Panc1 (cell line): Measurements from ENCODE around the gene CAGE1. TPM values are rescaled to one million over a fixed set of nuclear protein-coding genes. Genes with fewer than 3 reads are reported as not detected.
A peak's percentile ranks its signal among the peaks of the same experiment; 100 is the strongest.
"Not testable (repeated sequence)": the region's sequence is repeated elsewhere in the genome, so short reads cannot be mapped to it uniquely, and the experiment has no call there.

Experiments
- ATAC-seq: fragments of 200-7000 bp; cut with Tn5 transposase; 2 replicates; pipeline ENCODE4 v1.9.1; 2020; ENCODE audit warnings: mild to moderate bottlenecking, moderate library complexity
- BruUV-seq: library from RNA; stranded (reverse); fragments of 400-500 nt; replicated peaks from 2 replicates; lab custom pipeline; 2021; lab: Mats Ljungman, UMichigan
- CTCF ChIA-PET: fragments of 300-600 bp; sonication (Branson Sonifier 250); formaldehyde crosslinking; loops from one replicate; lab custom pipeline; 2022; ENCODE audit warnings: antibody characterized with exemption; lab: Charles Lee
- POLR2A ChIA-PET: fragments of 300-600 bp; sonication (Branson Sonifier 250); formaldehyde crosslinking; loops from one replicate; lab custom pipeline; 2022; ENCODE audit warnings: antibody characterized with exemption; lab: Charles Lee
- DNase-seq: peaks from one replicate; pipeline ENCODE4 v3.0.0-alpha.2; 2010; ENCODE audit warnings: low read depth, low spot score
- H3K27ac ChIP-seq: 2 replicates; pipeline ENCODE4 v1.5.1; 2011; ENCODE audit warnings: mild to moderate bottlenecking, low read length, inconsistent platforms
- H3K27me3 ChIP-seq: fragments of 200-500 bp; sonication (Bioruptor generic); 2 replicates; pipeline ENCODE4 v1.6.0; 2014; ENCODE audit warnings: low read length, inconsistent platforms; ENCODE audit not compliant: control insufficient read depth, insufficient read depth
- H3K36me3 ChIP-seq: fragments of 200-500 bp; sonication (Bioruptor generic); 2 replicates; pipeline ENCODE4 v1.5.1; 2014; ENCODE audit warnings: inconsistent platforms, mild to moderate bottlenecking, low read length, moderate library complexity; ENCODE audit not compliant: control insufficient read depth, insufficient read depth
- H3K4me1 ChIP-seq: 2 replicates; pipeline ENCODE4 v1.5.1; 2011; ENCODE audit warnings: inconsistent platforms, mild to moderate bottlenecking, low read length, moderate library complexity; ENCODE audit not compliant: control insufficient read depth, insufficient read depth
- H3K4me3 ChIP-seq, 2 experiments: 2 replicates each; pipeline ENCODE4 v1.5.1; 2011 to 2012; ENCODE audit warnings: low read depth in 2 of 2, low read length in 2 of 2, mild to moderate bottlenecking in 2 of 2, inconsistent platforms in 1 of 2, moderate library complexity in 1 of 2
- H3K9me3 ChIP-seq: fragments of 200-500 bp; sonication (Bioruptor generic); 2 replicates; pipeline ENCODE4 v1.5.1; 2014; ENCODE audit warnings: low read depth, mild to moderate bottlenecking, inconsistent platforms, low read length, moderate library complexity; ENCODE audit not compliant: control insufficient read depth, insufficient read depth
- CTCF ChIP-seq: fragments of 450-650 bp; IDR thresholded peaks from 2 replicates; pipeline ENCODE4 v1.5.1; 2017; ENCODE audit warnings: mild to moderate bottlenecking
- POLR2AphosphoS5 ChIP-seq: IDR thresholded peaks from 2 replicates; pipeline ENCODE4 v1.6.1; 2012; ENCODE audit warnings: mild to moderate bottlenecking, low read depth, low read length, moderate library complexity
- REST ChIP-seq, 2 experiments: IDR thresholded peaks; 2 replicates each; pipeline ENCODE4 v1.6.1; 2011 to 2012; ENCODE audit warnings: low read depth in 2 of 2, control low read depth in 1 of 2, low read length in 1 of 2, mild to moderate bottlenecking in 1 of 2, moderate library complexity in 1 of 2; ENCODE audit not compliant: insufficient read depth in 1 of 2
- SIN3A ChIP-seq: IDR thresholded peaks from 2 replicates; pipeline ENCODE4 v1.6.1; 2012; ENCODE audit warnings: low read depth, mild to moderate bottlenecking, low read length, moderate library complexity, borderline replicate concordance; ENCODE audit not compliant: insufficient read depth
- TCF7L2 ChIP-seq: IDR thresholded peaks from 2 replicates; pipeline ENCODE4 v1.6.1; 2011; ENCODE audit warnings: mild to moderate bottlenecking, low read depth, low read length, inconsistent platforms
- in situ Hi-C: cut with HindIII; loops from 2 replicates; pipeline ENCODE4 v1.10.0; 2016; ENCODE audit warnings: low sequenced_read_pairs, low pct_unique_long_range_greater_than_20kb
- intact Hi-C: fragments of 100-400 bp; cut with micrococcal nuclease; formaldehyde crosslinking; loops from one replicate; pipeline ENCODE4 v1.10.0; 2022; ENCODE audit not compliant: unreplicated experiment
- total RNA-seq: library from RNA; stranded (reverse); gene quantifications from one replicate; pipeline ENCODE4 v1.2.1, GENCODE V29; 2021; ENCODE audit not compliant: unreplicated experiment

Gene CAGE1
- total RNA-seq, 1 experiment from 2014 or later, result not detected

- peak; percentile 8 for DNase-seq
- H3K27me3 ChIP-seq, H3K4me3 ChIP-seq, H3K9me3 ChIP-seq, in situ Hi-C loops, H3K27ac ChIP-seq, POLR2A ChIA-PET, H3K36me3 ChIP-seq, H3K4me1 ChIP-seq, BruUV-seq, intact Hi-C loops: not testable (repeated sequence)
- CTCF ChIA-PET, result interaction anchor here (0.7 kb wide), 1 partner anchor 121 kb away, joined by 4 read pairs; no protein-coding TSS in a partner anchor
- peak; percentile 57 for TF ChIP-seq CTCF
- ATAC-seq, result peak; percentile 72; the same call in 1 of the 2 replicates
Observed at GRCh38 chr6:7339007-7339732, 50.4 kb downstream of the CAGE1 start.

GRCh38 chr6:7338031-7338430, 51.5 kb downstream of the CAGE1 start:
- no peak overlapping the region for H3K4me3 ChIP-seq
- no peak for DNase-seq
- BruUV-seq, result no TSS peak
- H3K4me1 ChIP-seq, result no peaks in the 10 kb centered on the region
- no peaks in the 10 kb centered on the region for H3K27me3 ChIP-seq
- H3K36me3 ChIP-seq, result no peaks in the 10 kb centered on the region
- no peak overlapping the region for H3K27ac ChIP-seq
- TF ChIP-seq CTCF, result no peak
- in situ Hi-C loops (no loop called here), intact Hi-C loops (no loop called here)
- H3K9me3 ChIP-seq, result no peaks in the 10 kb centered on the region
- no peak for ATAC-seq
- CTCF ChIA-PET, result no interaction called here
- POLR2A ChIA-PET, result no interaction called here

- H3K36me3 ChIP-seq, result no peaks in the 10 kb centered on the region
- intact Hi-C loops, result no loop called here
- in situ Hi-C loops, result no loop called here
- H3K9me3 ChIP-seq, result no peaks in the 10 kb centered on the region
- TF ChIP-seq TCF7L2 (no peak), CTCF (no peak), REST (IDR thresholded peaks at IDR 0.05; ENCODE audit: insufficient read depth in 1 of 2, low read depth in 2 of 2, low read length in 1 of 2) (no peak), SIN3A (no peak), POLR2AphosphoS5 (no peak)
- no peak for ATAC-seq
- ChIA-PET CTCF (no interaction called here), POLR2A (no interaction called here)
- no peak overlapping the region for H3K4me3 ChIP-seq
- no TSS peak for BruUV-seq
- H3K27ac ChIP-seq, result no peak overlapping the region
- H3K4me1 ChIP-seq, result no peaks in the 10 kb centered on the region
- DNase-seq, result no peak
- no peaks in the 10 kb centered on the region for H3K27me3 ChIP-seq
Observed at GRCh38 chr6:7335519-7335918, 54.0 kb downstream of the CAGE1 start.
